HEK293T (cell line): ENCODE data around the gene PAPOLA.

Source experiments
- ARNT ChIP-seq: fragments of 450-650 bp; IDR thresholded peaks from 2 replicates; pipeline ENCODE4 v1.6.1; 2017; ENCODE audit warnings: mild to moderate bottlenecking
- BHLHE40 ChIP-seq: fragments of 450-650 bp; IDR thresholded peaks from 2 replicates; pipeline ENCODE4 v1.6.1; 2016; ENCODE audit warnings: mild to moderate bottlenecking, moderate library complexity, borderline replicate concordance
- CTBP1 ChIP-seq: fragments of 450-650 bp; IDR thresholded peaks from 2 replicates; pipeline ENCODE4 v1.6.1; 2016; ENCODE audit warnings: borderline replicate concordance
- FOXA1 ChIP-seq: fragments of 450-650 bp; IDR thresholded peaks from 2 replicates; pipeline ENCODE4 v1.6.1; 2016; ENCODE audit warnings: mild to moderate bottlenecking
- LEF1 ChIP-seq: fragments of 450-650 bp; IDR thresholded peaks from 2 replicates; pipeline ENCODE4 v1.6.1; 2017; ENCODE audit warnings: mild to moderate bottlenecking, borderline replicate concordance
- SP1 ChIP-seq: fragments of 450-650 bp; IDR thresholded peaks from 2 replicates; pipeline ENCODE4 v1.6.1; 2017
- TARDBP ChIP-seq: fragments of 450-650 bp; IDR thresholded peaks from 2 replicates; pipeline ENCODE4 v1.6.1; 2016

DNA sequence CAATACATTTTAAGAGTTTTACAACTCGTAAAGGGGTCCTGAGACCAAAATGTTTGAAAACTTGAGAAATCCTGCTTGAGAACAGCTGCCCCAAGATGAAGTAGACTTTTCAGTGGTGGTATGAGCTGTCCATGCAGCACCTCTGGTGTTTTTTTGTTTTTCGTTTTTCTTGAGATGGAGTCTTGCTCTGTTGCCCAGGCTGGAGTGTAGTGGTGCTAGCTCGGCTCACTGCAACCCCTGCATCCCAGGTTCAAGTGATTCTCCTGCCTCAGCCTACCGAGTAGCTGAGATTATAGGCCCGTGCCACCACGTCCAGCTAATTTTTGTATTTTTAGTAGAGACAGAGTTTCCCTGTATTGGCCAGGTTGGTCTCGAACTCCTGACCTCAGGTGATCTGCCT lies 5.5 kb downstream of the PAPOLA start:
- TF ChIP-seq LEF1 (no peak), FOXA1 (no peak), BHLHE40 (no peak), ARNT (no peak), TARDBP (no peak), CTBP1 (no peak), SP1 (no peak)
